B cell (primary cell): ENCODE data around the gene JARID2.

Source experiments
- CTCF ChIP-seq: fragments of 200-600 bp; IDR thresholded peaks from one replicate; pipeline ENCODE4 v1.8.0; 2022; ENCODE audit warnings: antibody characterized with exemption, mild to moderate bottlenecking
- EZH2 ChIP-seq: IDR thresholded peaks from 2 replicates; pipeline ENCODE4 v1.6.1; 2012; ENCODE audit warnings: borderline replicate concordance, low read depth, mild to moderate bottlenecking, moderate library complexity, low read length; ENCODE audit not compliant: insufficient read depth, poor library complexity, severe bottlenecking

GRCh38 chr6:15551798-15552197, 305.9 kb downstream of the JARID2 start:
- TF ChIP-seq CTCF (no peak), EZH2 (no peak)
